IMR-90 (cell line): ENCODE data around the gene RNF17.

Experiments used
- POLR2A ChIP-seq: IDR thresholded peaks from 2 replicates; pipeline ENCODE4 v1.6.1; 2012; ENCODE audit warnings: mild to moderate bottlenecking, low read depth, low read length
- RFX5 ChIP-seq: IDR thresholded peaks from 2 replicates; pipeline ENCODE4 v1.8.0; 2012; ENCODE audit warnings: low read depth, mild to moderate bottlenecking, low read length, moderate library complexity
- TF ChIP-seq, protein P1 (sequence below): conservative IDR thresholded peaks from 2 replicates; pipeline ENCODE4 v1.5.1; 2012; ENCODE audit warnings: mild to moderate bottlenecking, low read depth, low read length, improper control_type of control experiment
- TF ChIP-seq, protein P2 (sequence below): fragments of 150-350 bp; IDR thresholded peaks from 2 replicates; pipeline ENCODE4 v1.6.1; 2017; ENCODE audit warnings: mild to moderate bottlenecking, antibody characterized with exemption, low read length, low read depth

DNA sequence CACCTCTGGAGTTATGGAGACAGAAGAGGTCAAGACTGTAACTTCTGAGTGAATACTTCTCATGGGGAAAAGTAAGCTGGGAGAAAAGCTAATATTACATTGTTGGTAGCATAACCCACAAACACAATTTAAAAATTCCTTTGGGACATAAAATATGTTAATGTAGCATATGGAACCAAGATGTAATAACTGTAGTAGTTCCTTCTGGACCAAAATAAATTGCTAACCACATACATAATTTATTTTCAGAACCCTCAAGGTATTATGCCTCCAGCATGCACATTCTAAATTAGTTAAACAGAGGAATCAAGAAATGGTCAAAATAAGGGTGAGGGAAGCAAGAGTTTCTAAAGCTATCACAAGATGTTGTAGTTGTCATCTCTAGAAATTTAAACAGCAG is 4.8 kb upstream of the RNF17 start:
- TF ChIP-seq, protein P1, sequence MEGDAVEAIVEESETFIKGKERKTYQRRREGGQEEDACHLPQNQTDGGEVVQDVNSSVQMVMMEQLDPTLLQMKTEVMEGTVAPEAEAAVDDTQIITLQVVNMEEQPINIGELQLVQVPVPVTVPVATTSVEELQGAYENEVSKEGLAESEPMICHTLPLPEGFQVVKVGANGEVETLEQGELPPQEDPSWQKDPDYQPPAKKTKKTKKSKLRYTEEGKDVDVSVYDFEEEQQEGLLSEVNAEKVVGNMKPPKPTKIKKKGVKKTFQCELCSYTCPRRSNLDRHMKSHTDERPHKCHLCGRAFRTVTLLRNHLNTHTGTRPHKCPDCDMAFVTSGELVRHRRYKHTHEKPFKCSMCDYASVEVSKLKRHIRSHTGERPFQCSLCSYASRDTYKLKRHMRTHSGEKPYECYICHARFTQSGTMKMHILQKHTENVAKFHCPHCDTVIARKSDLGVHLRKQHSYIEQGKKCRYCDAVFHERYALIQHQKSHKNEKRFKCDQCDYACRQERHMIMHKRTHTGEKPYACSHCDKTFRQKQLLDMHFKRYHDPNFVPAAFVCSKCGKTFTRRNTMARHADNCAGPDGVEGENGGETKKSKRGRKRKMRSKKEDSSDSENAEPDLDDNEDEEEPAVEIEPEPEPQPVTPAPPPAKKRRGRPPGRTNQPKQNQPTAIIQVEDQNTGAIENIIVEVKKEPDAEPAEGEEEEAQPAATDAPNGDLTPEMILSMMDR = no peak
- TF ChIP-seq, protein P2, sequence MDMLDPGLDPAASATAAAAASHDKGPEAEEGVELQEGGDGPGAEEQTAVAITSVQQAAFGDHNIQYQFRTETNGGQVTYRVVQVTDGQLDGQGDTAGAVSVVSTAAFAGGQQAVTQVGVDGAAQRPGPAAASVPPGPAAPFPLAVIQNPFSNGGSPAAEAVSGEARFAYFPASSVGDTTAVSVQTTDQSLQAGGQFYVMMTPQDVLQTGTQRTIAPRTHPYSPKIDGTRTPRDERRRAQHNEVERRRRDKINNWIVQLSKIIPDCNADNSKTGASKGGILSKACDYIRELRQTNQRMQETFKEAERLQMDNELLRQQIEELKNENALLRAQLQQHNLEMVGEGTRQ = no peak
- no peak for TF ChIP-seq POLR2A
- TF ChIP-seq RFX5 = no peak
